Liver (tissue), 9 donors: Measurements from ENCODE around the gene CMTM1. TPM values are rescaled to one million over a fixed set of nuclear protein-coding genes. Genes with fewer than 3 reads are reported as not detected.

ENCODE experiments used
- DNase-seq: peaks from one replicate; pipeline ENCODE4 v3.0.0-alpha.2; 2017; ENCODE audit warnings: low spot score
- H3K27ac ChIP-seq, 2 donors: one replicate each; pipeline ENCODE4 v1.7.0; 2013; ENCODE audit warnings: inconsistent platforms in 2 of 2, low read length in 2 of 2, control low read depth in 1 of 2, low read depth in 1 of 2, mild to moderate bottlenecking in 1 of 2
- H3K27me3 ChIP-seq, 4 donors: one replicate each; pipeline versions ENCODE4 v1.6.1 to v1.7.0; 2013; ENCODE audit warnings: low read length in 3 of 4, inconsistent platforms in 1 of 4, mild to moderate bottlenecking in 1 of 4, moderate library complexity in 1 of 4; ENCODE audit not compliant: control insufficient read depth in 4 of 4, insufficient read depth in 4 of 4
- H3K36me3 ChIP-seq, 4 donors: one replicate each; pipeline versions ENCODE4 v1.6.1 to v1.7.0; 2013; ENCODE audit warnings: low read length in 3 of 4, mild to moderate bottlenecking in 3 of 4, low read depth in 1 of 4, moderate library complexity in 1 of 4; ENCODE audit not compliant: control insufficient read depth in 4 of 4, insufficient read depth in 3 of 4
- H3K4me1 ChIP-seq, 4 donors: one replicate each; pipeline versions ENCODE4 v1.6.1 to v1.7.0; 2013; ENCODE audit warnings: low read length in 3 of 4, mild to moderate bottlenecking in 3 of 4, moderate library complexity in 1 of 4; ENCODE audit not compliant: control insufficient read depth in 4 of 4, insufficient read depth in 4 of 4
- H3K4me3 ChIP-seq, 3 donors: one replicate each; pipeline versions ENCODE4 v1.6.1 to v1.7.0; 2013; ENCODE audit warnings: low read length in 3 of 3, control low read depth in 1 of 3, low read depth in 1 of 3, mild to moderate bottlenecking in 1 of 3
- H3K9ac ChIP-seq, 2 donors: one replicate each; pipeline ENCODE4 v1.7.0; 2013; ENCODE audit warnings: low read length in 2 of 2, mild to moderate bottlenecking in 2 of 2, moderate library complexity in 2 of 2, control low read depth in 1 of 2, low read depth in 1 of 2
- H3K9me3 ChIP-seq, 4 donors: one replicate each; pipeline versions ENCODE4 v1.6.1 to v1.7.0; 2013; ENCODE audit warnings: low read length in 3 of 4; ENCODE audit not compliant: control insufficient read depth in 4 of 4
- ATF3 ChIP-seq: IDR thresholded peaks from 2 replicates; pipeline ENCODE4 v1.6.1; 2016; ENCODE audit warnings: antibody characterized with exemption
- CTCF ChIP-seq: fragments of 150-350 bp; IDR thresholded peaks from 2 replicates; pipeline ENCODE4 v1.5.1; 2017; ENCODE audit warnings: improper control_type of control experiment, low read depth, low read length; ENCODE audit not compliant: missing input control
- EGR1 ChIP-seq, 2 donors: IDR thresholded peaks; 2 replicates each; pipeline ENCODE4 v1.6.1; 2016 to 2018; ENCODE audit warnings: antibody characterized with exemption in 2 of 2, low read depth in 2 of 2
- GABPA ChIP-seq, 2 donors: IDR thresholded peaks in 1 of 2; conservative IDR thresholded peaks in 1 of 2; 2 replicates each; pipeline ENCODE4 v1.6.1; 2016; ENCODE audit warnings: antibody characterized with exemption in 2 of 2, mild to moderate bottlenecking in 1 of 2, moderate library complexity in 1 of 2
- HNF4A ChIP-seq, 2 donors: conservative IDR thresholded peaks; 2 replicates each; pipeline ENCODE4 v1.6.1; 2016; ENCODE audit warnings: antibody characterized with exemption in 2 of 2, mild to moderate bottlenecking in 2 of 2
- MAX ChIP-seq: IDR thresholded peaks from 2 replicates; pipeline ENCODE4 v1.6.1; 2016; ENCODE audit warnings: antibody characterized with exemption
- NR2F2 ChIP-seq: IDR thresholded peaks from 2 replicates; pipeline ENCODE4 v1.6.1; 2016; ENCODE audit warnings: antibody characterized with exemption
- RAD21 ChIP-seq, 2 donors: IDR thresholded peaks; 2 replicates each; pipeline ENCODE4 v1.6.1; 2016; ENCODE audit warnings: antibody characterized with exemption in 2 of 2, mild to moderate bottlenecking in 2 of 2
- RXRA ChIP-seq, 2 donors: IDR thresholded peaks; 2 replicates each; pipeline ENCODE4 v1.6.1; 2017 to 2018; ENCODE audit warnings: antibody characterized with exemption in 2 of 2, mild to moderate bottlenecking in 1 of 2
- SP1 ChIP-seq: IDR thresholded peaks from 2 replicates; pipeline ENCODE4 v1.6.1; 2018; ENCODE audit warnings: antibody characterized with exemption, mild to moderate bottlenecking
- YY1 ChIP-seq: IDR thresholded peaks from 2 replicates; pipeline ENCODE4 v1.6.1; 2016; ENCODE audit warnings: antibody characterized with exemption, mild to moderate bottlenecking
- ZBTB33 ChIP-seq: IDR thresholded peaks from 2 replicates; pipeline ENCODE4 v1.6.1; 2016; ENCODE audit warnings: antibody characterized with exemption
- WGBS: extraction: QIAGEN DNeasy Blood & Tissue Kit; methylation state at CpG from one replicate; pipeline ENCODE4 v1.1.7; 2013; 5-methylcytosine and 5-hydroxymethylcytosine counted together
- polyA plus RNA-seq, 2 donors: library from polyadenylated mRNA; stranded (reverse) in 1 of 2; unstranded in 1 of 2; fragments of 200-250 nt in 1 of 2; fragments of >200 nt in 1 of 2; fragmentation: Nextera tagmentation in 1 of 2; extraction: Ambion mirVana in 1 of 2; gene quantifications; one replicate each; pipeline versions ENCODE4 v1.2.1 to v1.2.3, GENCODE V29; 2013 to 2015
- total RNA-seq, 2 donors: library from RNA; depleted of rRNA; stranded (reverse); fragments of >200 nt; gene quantifications; one replicate each; pipeline ENCODE4 v1.2.3, GENCODE V29; 2014
- donor health status: healthy.
- donor health status: healthy.
- donor health status: healthy.
- donor health status: healthy.
- donor health status: healthy.

CMTM1 gene
- total and polyA plus RNA-seq, 4 donors: 0.32 to 0.84 (median 0.49) TPM

GRCh38 chr16:66539623-66540469, 26.4 kb upstream of the CMTM1 start:
- Histone ChIP-seq H3K27me3 (no peaks in the 10 kb centered on the region), H3K9me3 (no peaks in the 10 kb centered on the region), H3K9ac (no peak overlapping the region), H3K4me1 (no peaks in the 10 kb centered on the region), H3K27ac (no peak overlapping the region), H3K36me3 (peaks cover 5 to 27% (median 13%) of the 10 kb centered on the region in 4 donors), H3K4me3 (no peak overlapping the region)
- no peak for DNase-seq
- 80% methylated on average over 3 of the region's 3 CpGs for WGBS
- TF ChIP-seq SP1 (no peak), MAX (no peak), NR2F2 (no peak), CTCF (no peak), HNF4A (conservative IDR thresholded peaks at IDR 0.05) (no peak), RXRA (IDR thresholded peaks at IDR 0.05) (no peak), ZBTB33 (no peak)

GRCh38 chr16:66541388-66542355, 24.6 kb upstream of the CMTM1 start:
- peaks cover 5 to 22% (median 9%) of the 10 kb centered on the region in 4 donors for H3K36me3 ChIP-seq
- TF ChIP-seq HNF4A (conservative IDR thresholded peaks at IDR 0.05): no peak
- TF ChIP-seq YY1: no peak
- no peak for TF ChIP-seq CTCF
- no peak for TF ChIP-seq RAD21 (IDR thresholded peaks at IDR 0.05)
- no peak for TF ChIP-seq NR2F2
- TF ChIP-seq GABPA (IDR thresholded peaks at IDR 0.05 in 1 of 2, conservative IDR thresholded peaks at IDR 0.05 in 1 of 2): no peak
- TF ChIP-seq SP1: no peak
- TF ChIP-seq ZBTB33: no peak
- TF ChIP-seq EGR1 (IDR thresholded peaks at IDR 0.05; ENCODE audit: low read depth in 2 of 2): no peak
- no peak for TF ChIP-seq RXRA (IDR thresholded peaks at IDR 0.05)
- TF ChIP-seq ATF3: no peak
- H3K4me1 ChIP-seq: no peaks in the 10 kb centered on the region
- H3K4me3 ChIP-seq: no peak overlapping the region
- H3K27ac ChIP-seq: no peak overlapping the region
- no peak for DNase-seq
- WGBS: 92% methylated on average over 18 of the region's 18 CpGs
- no peak overlapping the region for H3K9ac ChIP-seq
- no peaks in the 10 kb centered on the region for H3K27me3 ChIP-seq
- H3K9me3 ChIP-seq: no peaks in the 10 kb centered on the region
